Brain pericyte (primary cell): ENCODE data around the gene ATP2A2.
"Not testable (repeated sequence)": the region's sequence is repeated elsewhere in the genome, so short reads cannot be mapped to it uniquely, and the experiment has no call there.

ENCODE experiments used
- DNase-seq: peaks from one replicate; pipeline ENCODE4 v3.0.0-alpha.2; 2012; ENCODE audit warnings: low read depth, low spot score

Gene ATP2A2

DNA sequence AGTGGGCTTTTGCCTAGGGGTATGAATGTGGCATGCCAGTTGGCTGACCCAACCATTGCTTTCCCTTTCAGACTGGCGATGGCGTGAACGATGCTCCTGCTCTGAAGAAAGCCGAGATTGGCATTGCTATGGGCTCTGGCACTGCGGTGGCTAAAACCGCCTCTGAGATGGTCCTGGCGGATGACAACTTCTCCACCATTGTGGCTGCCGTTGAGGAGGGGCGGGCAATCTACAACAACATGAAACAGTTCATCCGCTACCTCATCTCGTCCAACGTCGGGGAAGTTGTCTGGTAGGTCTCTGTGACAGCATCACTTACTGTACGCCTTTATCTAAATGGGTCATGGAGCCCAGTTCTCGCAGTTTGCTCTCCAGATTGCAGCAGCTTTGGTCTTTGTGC, 61.1 kb downstream of the ATP2A2 start:
- DNase-seq = no peak

DNA sequence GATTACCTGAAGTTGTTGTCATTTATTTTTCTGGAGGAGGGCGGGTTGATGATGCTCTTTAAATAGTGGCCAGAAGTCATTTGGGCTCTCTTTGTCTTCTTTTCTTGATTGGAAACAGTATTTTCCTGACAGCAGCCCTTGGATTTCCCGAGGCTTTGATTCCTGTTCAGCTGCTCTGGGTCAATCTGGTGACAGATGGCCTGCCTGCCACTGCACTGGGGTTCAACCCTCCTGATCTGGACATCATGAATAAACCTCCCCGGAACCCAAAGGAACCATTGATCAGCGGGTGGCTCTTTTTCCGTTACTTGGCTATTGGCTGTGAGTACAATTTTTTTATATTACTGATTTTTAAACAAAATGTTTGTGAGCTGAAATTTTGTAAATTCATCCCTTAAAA, 62.1 kb downstream of the ATP2A2 start:
- no peak for DNase-seq

DNA sequence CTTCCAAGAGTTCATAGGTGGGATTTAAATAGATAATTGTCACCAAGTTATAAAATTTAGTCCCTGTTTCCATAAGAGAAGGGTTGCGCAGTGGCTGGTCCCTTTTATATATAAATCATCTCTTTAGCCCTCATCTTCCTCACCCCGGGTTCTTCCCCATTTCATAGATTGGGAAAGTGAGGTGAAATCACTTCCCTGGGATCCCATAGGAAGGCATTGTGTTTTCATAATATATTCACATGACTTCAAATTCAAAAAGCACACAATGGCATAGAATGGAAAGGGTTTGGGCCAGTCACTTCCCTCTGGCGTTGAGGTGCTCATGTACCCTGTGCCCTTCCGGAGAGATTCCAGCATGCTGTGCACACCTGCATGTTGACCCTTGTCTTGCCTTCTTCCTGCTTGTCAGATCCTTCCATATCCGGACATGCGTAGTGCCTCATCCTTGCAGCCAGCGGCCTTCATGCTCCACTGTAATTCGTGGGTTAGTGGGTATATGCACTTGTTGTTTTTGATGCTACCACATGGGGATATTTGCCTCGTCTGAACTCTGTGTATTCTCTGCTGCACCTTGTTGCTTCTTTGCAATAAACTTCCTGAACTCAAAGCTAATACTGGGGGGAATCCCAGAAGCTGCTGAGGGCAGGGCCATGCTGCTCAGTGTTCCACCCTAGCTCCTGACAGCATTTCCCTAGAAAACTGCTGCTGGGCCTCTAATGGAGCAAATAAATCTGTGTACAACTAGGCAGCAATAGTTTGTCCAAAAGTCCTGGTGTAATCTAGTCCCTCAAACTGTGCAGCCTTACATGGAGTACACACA, 62.9 kb downstream of the ATP2A2 start:
- DNase-seq = no peak

DNA sequence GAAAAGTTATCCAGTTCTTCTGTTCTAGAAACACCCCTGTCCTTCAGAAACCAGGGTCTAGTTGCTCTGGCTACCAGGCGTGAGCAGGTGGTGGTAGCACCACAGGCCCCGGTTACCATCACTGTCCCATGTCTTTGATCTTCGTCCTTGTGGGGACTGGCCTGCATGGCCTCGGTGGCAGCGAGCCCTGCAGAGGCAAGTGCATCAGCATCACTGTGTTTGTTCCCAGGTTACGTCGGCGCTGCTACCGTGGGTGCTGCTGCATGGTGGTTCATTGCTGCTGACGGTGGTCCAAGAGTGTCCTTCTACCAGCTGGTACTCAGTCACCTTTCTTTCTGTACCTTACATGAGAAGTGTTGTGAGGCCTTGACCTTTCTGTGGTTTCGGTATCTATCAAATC, 63.6 kb downstream of the ATP2A2 start:
- no peak for DNase-seq

DNA sequence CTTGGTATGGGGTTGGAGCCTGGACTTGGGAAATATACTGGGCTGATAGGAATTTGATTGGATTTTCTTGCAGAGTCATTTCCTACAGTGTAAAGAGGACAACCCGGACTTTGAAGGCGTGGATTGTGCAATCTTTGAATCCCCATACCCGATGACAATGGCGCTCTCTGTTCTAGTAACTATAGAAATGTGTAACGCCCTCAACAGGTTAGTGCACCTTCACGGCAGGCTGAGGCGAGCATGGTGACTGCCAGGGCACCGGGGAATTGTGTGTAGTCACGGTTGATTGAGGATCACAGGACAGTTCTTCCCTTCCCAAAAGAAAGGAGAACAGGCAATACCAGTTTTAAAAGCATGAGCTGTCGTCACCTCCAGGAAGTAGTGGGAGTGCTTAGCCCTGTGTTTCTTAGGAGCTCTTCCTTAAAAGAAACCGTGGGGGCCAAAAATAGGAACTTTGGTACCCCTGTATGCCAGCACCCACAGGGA, 64.2 kb downstream of the ATP2A2 start:
- DNase-seq = no peak

DNA sequence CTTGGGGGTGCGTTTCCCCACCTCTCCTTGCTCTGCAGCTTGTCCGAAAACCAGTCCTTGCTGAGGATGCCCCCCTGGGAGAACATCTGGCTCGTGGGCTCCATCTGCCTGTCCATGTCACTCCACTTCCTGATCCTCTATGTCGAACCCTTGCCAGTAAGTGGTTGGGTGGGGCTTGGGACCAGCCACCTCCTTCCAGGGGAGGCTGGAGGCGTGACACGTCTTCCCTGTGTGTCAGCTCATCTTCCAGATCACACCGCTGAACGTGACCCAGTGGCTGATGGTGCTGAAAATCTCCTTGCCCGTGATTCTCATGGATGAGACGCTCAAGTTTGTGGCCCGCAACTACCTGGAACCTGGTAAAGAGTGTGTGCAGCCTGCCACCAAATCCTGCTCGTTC, 64.9 kb downstream of the ATP2A2 start:
- DNase-seq = no peak

DNA sequence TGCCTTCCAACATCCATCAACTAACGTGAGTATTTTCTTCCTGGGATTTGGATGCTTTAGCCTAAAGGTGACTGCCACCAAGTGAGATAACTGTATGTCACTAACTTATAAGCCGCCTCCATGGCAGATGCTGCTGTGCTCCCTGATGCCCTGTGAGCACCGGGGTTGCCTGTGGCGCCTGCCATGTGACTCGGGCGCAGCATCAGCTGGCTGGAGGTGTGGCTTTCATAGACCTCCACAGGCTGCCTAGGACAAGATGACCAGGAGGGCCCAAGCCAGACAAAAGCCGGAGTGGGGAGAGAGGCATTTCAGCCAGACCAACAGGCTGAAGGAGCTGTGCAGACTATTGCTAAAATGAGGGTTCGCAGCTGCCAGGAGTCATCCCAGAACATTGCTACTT, 66.7 kb downstream of the ATP2A2 start:
- DNase-seq = no peak

DNA sequence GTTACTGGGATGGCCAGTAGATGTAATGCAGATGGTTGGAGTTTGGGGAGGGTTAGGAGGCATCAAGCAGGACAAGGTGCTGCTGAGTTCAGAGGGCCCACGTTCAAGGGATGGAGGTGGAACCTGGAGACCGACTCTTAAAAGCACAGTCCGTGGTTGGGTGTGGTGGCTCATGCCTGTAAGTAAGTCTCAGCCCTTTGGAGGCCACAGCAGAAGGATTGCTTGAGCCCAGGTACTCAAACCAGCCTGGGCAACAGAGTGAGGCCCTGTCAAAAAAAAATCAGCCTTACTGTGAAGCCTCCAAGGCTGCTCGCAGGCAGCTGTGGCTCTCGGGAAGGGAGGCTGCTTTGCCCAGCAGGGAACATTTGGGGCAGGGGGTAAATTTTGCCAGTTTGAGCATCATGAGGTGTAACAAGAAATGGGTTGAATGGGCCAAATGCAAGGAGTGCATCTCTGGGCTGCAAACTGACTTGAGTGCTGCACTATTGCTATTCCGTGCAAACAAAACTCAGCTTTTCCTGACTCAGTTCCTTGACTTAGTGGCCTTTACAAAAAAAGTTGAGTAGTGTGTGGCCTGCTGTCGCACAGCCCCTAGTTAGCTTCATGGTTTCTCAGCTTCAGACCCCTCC, 67.5 kb downstream of the ATP2A2 start:
- DNase-seq = no peak

DNA sequence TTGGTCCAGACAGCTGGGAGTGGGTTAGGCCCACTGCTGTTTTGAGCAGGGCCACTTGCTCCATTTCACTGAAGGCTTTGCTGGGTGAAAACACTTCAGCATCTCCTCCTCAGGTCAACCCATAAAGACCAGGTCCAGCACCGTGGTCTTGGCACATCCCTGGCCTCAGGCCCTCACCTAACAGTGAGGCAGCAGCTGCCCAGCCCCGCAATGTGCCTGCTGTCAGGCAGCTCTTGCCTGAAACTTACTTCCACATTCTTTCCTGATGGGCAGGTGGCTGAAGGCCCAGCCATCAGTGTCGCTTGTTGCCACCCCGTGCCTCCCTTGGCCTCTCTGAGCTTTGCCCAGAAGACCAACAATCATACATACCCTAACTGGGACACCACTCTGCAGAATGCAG, 68.0 kb downstream of the ATP2A2 start:
- no peak for DNase-seq

DNA sequence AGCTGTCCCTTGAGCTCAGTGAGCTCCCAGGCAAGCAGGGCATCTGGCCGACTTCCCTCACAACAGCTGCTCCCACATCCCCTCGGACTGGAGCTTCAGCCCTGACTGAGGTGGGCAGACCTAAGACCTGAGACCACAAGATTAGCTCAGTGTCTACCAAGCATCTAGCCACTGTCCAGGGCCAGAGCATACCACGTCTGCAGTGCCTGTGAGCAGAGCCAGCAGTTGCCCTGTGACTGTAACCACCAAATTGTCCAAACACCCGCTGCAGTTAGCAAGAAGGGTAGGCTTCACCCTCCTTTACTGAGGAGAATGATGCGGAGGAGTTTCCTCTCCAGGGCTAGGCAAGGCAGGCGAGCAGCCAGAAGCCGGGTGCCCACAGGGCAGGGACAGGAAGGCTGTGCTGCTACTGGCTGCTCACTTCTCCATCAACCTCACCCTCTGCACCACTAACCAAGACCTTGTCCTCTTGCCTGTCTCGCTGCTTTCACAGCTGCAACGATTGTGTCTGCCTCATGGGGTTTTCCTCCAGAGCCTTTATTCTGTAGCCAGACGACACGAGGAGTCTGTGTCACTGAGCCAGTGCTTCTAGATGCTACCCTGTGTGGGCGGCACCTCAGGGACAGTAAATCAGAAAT, 68.6 kb downstream of the ATP2A2 start:
- DNase-seq = no peak

DNA sequence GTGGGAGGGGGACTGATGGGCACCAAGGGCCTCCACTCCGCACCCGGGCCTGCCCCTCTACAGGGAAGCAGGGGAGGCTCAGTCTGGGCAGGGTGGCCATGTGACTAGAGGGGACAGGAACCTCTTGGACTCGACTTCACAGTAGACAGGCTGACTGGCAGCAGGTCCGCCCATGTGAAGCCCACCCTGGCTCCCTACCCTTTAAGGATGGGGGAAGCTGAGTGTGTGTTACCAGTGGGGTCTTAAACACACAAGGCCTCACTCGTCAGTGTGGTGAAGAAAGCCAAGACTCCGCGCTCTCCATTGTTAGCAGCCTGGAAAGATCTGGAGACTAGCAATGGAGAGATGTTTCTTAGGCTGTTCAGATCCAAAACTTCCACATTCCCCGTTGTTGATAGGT, 70.1 kb downstream of the ATP2A2 start:
- DNase-seq = no peak

DNA sequence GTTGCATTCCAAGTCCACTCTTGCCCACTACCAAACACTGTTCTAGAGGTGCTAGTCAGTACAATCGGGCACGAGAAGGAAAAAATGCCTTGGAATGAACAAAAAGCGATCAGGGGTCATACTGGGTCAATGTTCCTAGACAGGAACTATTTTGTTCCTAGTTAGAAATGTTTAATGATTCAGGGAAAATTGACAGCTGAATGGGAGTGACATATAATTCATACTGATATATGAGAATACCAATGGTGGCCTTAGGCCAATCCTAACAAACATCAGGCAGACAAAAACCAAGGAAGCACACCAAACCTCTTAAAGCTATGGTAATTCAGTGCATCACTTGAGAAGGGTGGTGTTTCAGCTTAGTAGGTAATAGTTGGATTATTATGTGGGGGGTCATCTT, 71.4 kb downstream of the ATP2A2 start:
- DNase-seq = no peak

DNA sequence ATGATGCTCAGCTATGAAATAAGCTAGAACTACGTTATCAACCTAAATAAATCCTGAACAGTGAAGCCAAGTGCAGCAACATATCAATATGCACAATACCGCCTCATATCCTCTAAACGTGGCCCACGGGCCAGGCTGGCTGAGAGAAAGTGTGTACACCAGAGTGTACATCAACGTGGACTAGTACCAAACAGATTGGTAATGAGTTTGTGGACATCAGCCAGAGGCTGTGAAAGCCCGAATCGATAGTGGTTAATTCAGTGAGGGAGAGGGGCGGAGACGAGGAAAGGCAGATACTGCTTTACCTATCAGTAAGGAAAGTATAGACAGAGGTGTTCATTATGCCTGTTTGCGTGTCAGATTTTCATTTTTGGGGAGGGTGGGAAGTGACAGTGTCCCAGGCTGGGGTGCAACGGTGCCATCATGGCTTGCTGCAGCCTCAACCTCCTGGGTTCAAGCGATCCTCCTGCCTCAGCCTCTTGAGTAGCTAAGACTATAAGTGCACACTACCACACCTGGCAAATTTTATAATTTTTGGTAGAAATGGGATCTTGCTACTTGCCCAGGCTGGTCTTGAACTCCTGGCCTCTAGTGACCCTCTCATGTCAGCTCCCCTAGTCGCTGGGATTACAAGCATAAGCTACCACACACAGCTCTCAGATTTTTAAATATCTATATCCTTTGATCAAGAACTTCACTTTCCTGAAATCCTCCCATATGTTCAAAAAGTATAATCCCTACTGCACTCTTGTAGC, 72.3 kb downstream of the ATP2A2 start:
- DNase-seq = no peak

DNA sequence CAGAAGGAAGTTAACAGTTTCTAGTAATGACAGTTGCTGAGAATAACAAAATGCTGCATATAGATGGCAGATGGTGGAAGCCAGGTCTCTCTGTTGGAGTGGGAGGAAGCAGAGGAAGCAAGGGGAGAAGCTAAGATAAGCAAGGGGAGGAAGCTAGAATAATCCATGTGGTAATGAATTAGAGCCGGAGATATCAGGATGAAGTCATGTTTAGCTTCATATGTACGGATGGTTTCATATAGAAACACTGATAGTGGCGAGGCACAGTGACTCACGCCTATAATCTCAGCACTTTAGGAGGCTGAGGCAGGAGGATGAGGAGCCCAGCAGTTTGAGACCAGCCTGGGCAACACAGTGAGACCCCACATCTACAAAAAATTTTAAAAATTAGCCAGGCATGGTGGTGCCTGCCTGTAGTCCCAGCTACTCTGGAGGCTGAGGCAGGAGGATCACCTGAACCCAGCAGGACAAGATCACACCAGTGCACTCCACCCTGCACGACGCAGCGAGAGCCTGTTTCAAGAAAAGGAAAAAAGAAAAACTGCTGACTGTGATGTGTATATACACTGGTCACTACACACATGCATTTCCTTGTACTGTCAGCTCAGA, 73.2 kb downstream of the ATP2A2 start:
- DNase-seq = no peak

DNA sequence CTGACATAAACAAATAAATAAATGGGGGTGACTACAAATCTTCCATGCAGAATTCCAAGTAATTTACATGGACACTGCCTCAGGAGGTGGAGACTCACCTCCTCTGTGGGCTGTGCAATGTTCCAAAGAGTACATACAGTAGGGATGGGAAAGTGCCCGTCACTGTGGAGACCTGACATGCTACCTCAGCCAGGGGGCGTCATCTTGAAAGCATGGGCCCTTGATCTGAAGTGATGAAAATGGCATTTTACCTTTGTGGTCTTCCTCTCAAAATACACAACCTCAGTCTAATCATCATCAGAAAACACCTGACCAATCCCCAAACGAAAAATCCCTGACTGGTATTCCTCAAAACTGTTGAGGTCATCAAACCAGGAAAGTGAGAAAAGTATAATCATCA, 74.0 kb downstream of the ATP2A2 start:
- no peak for DNase-seq

DNA sequence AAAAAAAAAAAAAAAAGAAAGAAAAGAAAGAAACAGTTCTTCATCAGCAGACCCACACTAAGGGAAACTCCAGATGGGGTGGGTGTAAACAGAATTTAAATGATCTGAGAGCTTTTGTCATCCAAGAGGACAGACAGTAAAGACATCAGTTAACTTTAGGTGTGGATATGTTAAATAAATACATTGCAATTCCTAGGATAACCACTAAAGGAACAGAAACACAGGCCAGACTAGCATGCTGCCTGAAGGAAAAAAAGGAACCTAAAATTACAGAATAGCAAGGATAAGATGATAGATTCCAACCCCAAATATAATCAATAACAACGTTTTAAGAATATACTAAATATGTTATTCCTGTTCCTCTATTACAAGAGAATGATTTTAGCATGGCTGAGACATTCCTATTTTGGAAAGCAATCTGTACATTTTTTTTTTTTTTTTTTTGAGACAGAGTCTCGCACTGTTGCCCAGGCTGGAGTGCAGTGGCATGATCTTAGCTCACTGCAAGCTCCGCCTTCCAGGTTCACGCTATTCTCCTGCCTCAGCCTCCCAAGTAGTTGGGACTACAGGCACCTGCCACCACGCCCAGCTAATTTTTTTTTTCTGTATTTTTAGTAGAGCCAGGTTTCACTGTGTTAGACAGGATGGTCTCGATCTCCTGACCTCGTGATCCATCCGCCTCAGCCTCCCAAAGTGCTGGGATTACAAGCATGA, 77.5 kb downstream of the ATP2A2 start:
- not testable (repeated sequence) for DNase-seq

DNA sequence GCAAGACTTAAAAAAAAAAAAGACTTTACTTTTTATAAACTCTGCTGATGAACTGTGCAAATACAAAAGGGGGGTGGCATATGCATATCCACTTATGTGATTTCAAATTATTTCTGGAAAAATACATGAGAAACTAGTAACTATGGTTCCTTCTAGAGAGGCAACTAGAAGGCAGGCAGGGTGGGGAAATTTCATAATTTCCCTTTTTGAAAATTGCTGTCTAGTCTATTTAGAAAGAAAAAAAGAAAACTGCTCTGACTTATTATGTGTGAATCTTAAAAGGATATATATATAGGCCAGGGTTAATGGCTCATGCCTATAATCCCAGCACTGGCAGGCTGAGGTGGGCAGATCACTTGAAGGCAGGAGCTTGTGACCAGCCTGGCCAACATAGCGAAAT, 80.2 kb downstream of the ATP2A2 start:
- DNase-seq = no peak

DNA sequence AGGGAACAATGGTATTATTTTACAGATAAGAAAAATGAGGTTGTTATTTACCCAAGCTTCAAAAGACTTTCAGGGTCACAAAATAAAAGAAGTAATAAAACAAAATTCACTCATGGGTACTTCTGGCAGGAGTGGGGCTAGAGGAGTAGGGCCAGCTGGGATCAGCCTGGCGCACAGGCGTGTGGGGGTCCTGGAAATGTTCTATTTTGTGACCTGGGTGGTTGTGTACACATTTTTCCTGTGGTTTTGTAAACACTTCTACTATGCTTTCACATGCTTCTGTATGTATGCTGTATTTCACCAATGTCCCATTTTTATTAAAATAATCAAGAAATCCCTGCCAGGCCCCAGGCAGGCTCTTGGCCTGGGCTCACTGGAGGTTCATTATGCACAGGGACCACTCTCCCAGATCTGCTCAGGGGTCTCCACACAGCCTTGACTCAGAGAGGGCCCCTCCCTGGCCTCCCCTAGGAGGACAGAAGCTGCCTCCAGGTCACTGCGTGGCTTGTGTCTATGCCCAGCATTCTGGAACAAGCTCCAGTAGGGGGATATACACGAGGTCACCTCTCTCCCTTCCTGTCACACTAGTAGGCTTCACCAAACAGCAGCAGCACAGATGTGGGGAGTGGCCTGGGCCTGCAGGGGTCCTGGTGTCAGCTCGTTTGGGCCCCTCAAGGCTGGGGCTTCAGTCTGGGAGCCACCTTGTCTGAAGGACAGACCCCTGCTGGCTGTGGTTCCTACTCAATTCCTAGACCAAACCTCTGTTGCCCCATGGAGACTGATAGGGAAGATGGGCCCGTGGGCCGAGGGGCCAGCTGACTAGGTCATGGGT, 84.7 kb downstream of the ATP2A2 start:
- no peak for DNase-seq

DNA sequence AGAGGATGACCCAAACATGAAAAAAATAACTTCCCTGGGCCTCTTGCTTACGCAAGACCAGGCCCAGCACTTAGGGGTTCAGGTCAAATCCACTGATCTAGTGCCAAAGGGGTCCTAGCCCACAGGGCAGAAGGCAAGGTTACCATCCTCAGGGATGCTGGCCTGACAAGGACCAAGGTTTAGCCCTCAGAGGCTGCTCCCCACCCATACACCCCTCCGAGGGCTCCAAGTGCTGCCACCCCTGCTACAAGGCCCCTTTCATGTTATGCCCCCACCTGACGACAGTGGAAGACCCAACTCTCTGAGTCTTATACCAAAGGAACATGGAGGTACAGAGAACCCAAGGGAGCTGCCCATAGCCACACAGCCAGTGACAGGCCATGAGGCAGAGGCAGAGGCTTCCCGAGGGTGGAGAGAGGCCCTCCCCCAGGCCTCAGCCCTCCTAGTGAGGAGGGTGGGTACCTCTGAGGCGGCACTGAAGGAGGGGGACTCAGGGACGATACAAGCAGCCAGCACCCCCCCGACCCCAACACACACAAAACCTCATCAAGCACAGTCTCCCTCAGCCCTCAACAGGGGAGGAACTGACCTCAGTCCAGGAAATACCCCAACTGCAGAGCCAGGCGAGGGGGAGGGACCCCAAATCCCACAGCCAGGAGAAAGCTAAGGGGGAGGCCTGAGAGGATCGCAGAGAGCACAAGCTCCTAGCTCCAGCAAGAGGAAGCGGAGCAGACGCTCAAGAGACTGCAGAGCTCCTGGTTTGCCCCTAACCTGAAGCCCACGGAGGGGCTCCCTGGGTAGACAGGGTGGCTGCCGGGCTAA, 85.5 kb downstream of the ATP2A2 start:
- DNase-seq = no peak
